Endothelial cell (in vitro differentiated cells): Measurements from ENCODE around the gene SH3RF3. TPM values are rescaled to one million over a fixed set of nuclear protein-coding genes. Genes with fewer than 3 reads are reported as not detected.

Source experiments
- DNase-seq: peaks from one replicate; pipeline ENCODE4 v3.0.0; 2021; ENCODE audit warnings: low spot score
- H3K27ac Mint-ChIP-seq: one replicate; pipeline ENCODE4 v1.8.0; 2021; ENCODE audit warnings: mixed read lengths, inconsistent platforms; ENCODE audit not compliant: unreplicated experiment
- H3K27me3 Mint-ChIP-seq: one replicate; pipeline ENCODE4 v1.8.0; 2021; ENCODE audit warnings: mild to moderate bottlenecking, moderate library complexity, mixed read lengths, inconsistent platforms; ENCODE audit not compliant: unreplicated experiment
- H3K36me3 Mint-ChIP-seq: one replicate; pipeline ENCODE4 v1.8.0; 2021; ENCODE audit warnings: mild to moderate bottlenecking, low read depth, mixed read lengths, inconsistent platforms; ENCODE audit not compliant: unreplicated experiment
- H3K4me1 Mint-ChIP-seq: one replicate; pipeline ENCODE4 v1.8.0; 2021; ENCODE audit warnings: mild to moderate bottlenecking, mixed read lengths, inconsistent platforms; ENCODE audit not compliant: unreplicated experiment
- H3K4me3 Mint-ChIP-seq: one replicate; pipeline ENCODE4 v1.8.0; 2021; ENCODE audit warnings: mild to moderate bottlenecking, mixed read lengths, inconsistent platforms; ENCODE audit not compliant: unreplicated experiment
- H3K9me3 Mint-ChIP-seq: one replicate; pipeline ENCODE4 v1.8.0; 2021; ENCODE audit warnings: mixed read lengths, inconsistent platforms; ENCODE audit not compliant: unreplicated experiment
- CTCF ChIP-seq: fragments of 200-600 bp; sonication (generic); IDR thresholded peaks from one replicate; pipeline ENCODE4 v1.5.0; 2021; ENCODE audit warnings: antibody characterized with exemption; ENCODE audit not compliant: unreplicated experiment
- total RNA-seq: library from RNA; stranded (reverse); fragmentation: NEBNext Ultra II Directional; extraction: Animal tissue kit (Norgen Biotek cat#: 25700); gene quantifications from one replicate; pipeline ENCODE4 v1.2.1, GENCODE V29; 2021; ENCODE audit not compliant: unreplicated experiment

The SH3RF3 gene
- total RNA-seq, 1 donor from 2014 or later, result 12.8 TPM

GRCh38 chr2:109226128-109226527 is 97.1 kb downstream of the SH3RF3 start:
- no peak overlapping the region for H3K4me3 Mint-ChIP-seq
- H3K36me3 Mint-ChIP-seq, result no peaks in the 10 kb centered on the region
- no peaks in the 10 kb centered on the region for H3K9me3 Mint-ChIP-seq
- H3K4me1 Mint-ChIP-seq, result peaks cover 8% of the 10 kb centered on the region
- H3K27me3 Mint-ChIP-seq, result no peaks in the 10 kb centered on the region
- no peak overlapping the region for H3K27ac Mint-ChIP-seq
- DNase-seq, result no peak
- TF ChIP-seq CTCF, result no peak

GRCh38 chr2:109226622-109227021 is 97.6 kb downstream of the SH3RF3 start:
- Mint-ChIP-seq H3K36me3 (no peaks in the 10 kb centered on the region), H3K4me1 (peaks cover 11% of the 10 kb centered on the region), H3K9me3 (no peaks in the 10 kb centered on the region), H3K27me3 (no peaks in the 10 kb centered on the region), H3K27ac (no peak overlapping the region), H3K4me3 (no peak overlapping the region)
- no peak for TF ChIP-seq CTCF
- no peak for DNase-seq

DNA sequence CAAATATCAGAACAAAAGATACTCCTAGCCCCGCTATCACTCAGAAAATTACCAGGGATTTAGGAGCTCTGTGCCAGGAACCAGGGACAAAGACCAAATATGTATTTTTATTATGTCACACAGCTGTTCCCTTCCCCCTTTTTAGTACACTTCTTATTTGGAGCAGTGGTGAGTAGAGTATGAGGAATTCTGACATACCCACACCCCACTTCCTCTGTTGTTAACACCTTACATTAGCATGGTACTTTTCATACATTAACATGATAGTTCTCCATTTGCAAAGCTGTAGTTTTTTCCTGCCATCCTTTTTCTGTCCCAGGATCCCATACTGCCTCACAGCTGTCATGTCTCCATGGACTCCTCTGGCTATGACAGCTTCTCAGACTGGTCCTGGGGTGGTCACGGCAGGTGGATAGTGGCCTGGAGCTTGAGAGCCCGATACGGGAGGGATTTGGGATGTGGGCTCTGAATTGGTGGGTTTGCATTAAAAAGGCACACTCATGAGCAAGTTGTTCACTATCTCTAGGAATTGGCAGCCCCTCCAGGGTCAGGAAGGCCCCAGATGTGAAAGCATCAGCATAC is 100.2 kb downstream of the SH3RF3 start:
- no peak for DNase-seq
- peaks cover 11% of the 10 kb centered on the region for H3K4me1 Mint-ChIP-seq
- H3K4me3 Mint-ChIP-seq, result no peak overlapping the region
- no peaks in the 10 kb centered on the region for H3K27me3 Mint-ChIP-seq
- H3K9me3 Mint-ChIP-seq, result no peaks in the 10 kb centered on the region
- no peak overlapping the region for H3K27ac Mint-ChIP-seq
- peaks cover 4% of the 10 kb centered on the region for H3K36me3 Mint-ChIP-seq
- no peak for TF ChIP-seq CTCF

DNA sequence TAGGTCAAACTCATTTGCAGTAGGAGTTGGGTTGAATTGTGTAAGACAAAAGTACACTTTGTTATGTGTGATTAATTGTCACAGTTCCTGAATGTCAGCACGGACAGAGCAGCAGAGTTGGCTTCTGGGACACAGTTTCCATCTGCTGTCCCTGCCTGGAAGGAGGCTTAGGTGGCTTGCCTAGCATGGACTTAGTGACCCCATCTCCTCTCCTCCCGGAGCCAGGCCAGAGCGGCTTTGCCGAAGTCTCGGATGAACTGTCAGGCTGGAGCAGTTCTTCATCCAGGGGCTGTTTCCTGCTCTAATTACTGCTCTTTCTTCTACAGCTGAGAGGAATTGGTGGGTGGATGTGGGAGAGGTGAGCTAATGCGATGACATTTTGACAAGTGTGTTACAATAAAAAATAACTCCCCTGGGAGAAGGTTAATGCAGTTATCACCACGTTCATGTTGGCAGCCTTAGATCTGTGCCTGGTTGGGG is 102.0 kb downstream of the SH3RF3 start:
- Mint-ChIP-seq H3K36me3 (peaks cover 9% of the 10 kb centered on the region), H3K4me1 (peaks cover 20% of the 10 kb centered on the region), H3K9me3 (no peaks in the 10 kb centered on the region), H3K4me3 (no peak overlapping the region), H3K27me3 (no peaks in the 10 kb centered on the region), H3K27ac (no peak overlapping the region)
- DNase-seq, result no peak
- no peak for TF ChIP-seq CTCF

DNA sequence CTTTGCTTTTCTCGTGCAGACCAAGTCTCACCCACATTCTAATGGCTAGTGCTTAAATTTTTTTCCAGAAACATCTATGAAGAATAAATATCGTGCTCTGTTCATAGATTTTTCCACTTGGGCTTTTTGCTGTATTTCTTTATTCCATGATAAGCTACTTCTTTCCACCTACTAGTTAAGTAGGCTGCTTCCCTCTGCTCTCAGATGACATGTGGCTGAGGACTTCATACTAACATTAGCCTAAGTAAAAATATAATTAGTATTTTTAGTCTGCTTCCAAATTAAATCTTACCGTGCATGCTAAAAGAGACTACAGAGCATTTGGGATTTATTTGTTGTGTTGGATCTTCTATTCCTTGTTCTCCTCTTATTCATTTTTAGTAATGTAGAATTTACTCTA is 102.4 kb downstream of the SH3RF3 start:
- peaks cover 24% of the 10 kb centered on the region for H3K4me1 Mint-ChIP-seq
- TF ChIP-seq CTCF, result no peak
- H3K36me3 Mint-ChIP-seq, result peaks cover 9% of the 10 kb centered on the region
- H3K27me3 Mint-ChIP-seq, result no peaks in the 10 kb centered on the region
- no peak overlapping the region for H3K4me3 Mint-ChIP-seq
- no peaks in the 10 kb centered on the region for H3K9me3 Mint-ChIP-seq
- H3K27ac Mint-ChIP-seq, result no peak overlapping the region
- DNase-seq, result no peak
